AG10803 (cell line): ENCODE data around the gene PHF21B.

Experiments used
- DNase-seq: peaks from one replicate; pipeline ENCODE4 v3.0.0; 2010; ENCODE audit warnings: low read depth
- H3K4me3 ChIP-seq: 2 replicates; pipeline ENCODE4 v1.5.1; 2011; ENCODE audit warnings: mild to moderate bottlenecking, low read length, control low read depth
- CTCF ChIP-seq: conservative IDR thresholded peaks from 2 replicates; pipeline ENCODE4 v1.5.1; 2011; ENCODE audit warnings: mild to moderate bottlenecking, low read length, control low read depth, inconsistent platforms

The PHF21B gene

DNA sequence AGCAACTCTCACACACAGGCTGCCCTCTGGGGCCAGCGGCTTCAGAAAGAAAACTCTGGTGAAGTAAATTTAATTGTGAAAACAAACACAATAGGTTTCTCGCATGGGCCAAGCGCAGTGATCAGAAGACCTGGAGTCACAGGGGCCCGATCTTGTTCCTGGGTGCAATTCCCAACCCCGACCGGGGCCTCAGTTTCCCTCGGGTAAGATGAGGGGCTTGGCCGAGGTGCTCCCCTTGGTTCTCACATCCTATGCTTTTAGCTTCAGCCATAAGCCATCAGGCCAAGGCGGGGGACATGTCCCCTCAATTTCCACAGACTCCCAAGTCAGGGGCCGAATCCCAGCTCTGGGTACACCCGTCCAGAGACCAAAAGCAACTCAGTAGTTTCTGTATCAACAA, 11.5 kb downstream of the PHF21B start:
- no peak for DNase-seq
- no peak overlapping the region for H3K4me3 ChIP-seq
- no peak for TF ChIP-seq CTCF

DNA sequence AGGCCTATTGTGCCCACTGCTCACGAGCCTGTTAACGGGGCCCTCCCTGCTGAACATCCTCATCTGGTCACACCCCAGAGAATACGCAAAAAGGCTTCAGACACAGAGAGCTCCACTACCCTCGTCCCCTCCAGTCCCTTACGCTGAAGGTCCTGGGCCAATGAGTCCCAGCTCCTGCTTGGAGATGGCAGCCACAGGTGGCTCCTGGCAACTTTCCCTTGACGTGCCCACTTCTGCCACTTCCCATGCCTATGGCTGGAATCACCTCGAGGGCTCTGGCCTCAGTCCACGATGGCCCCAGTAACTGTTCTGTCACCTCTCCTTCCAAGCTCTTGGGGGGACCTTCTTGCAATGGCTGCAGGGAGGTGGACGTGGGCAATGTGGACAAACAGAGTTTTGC, 12.7 kb downstream of the PHF21B start:
- no peak for DNase-seq
- TF ChIP-seq CTCF, result no peak
- no peak overlapping the region for H3K4me3 ChIP-seq

DNA sequence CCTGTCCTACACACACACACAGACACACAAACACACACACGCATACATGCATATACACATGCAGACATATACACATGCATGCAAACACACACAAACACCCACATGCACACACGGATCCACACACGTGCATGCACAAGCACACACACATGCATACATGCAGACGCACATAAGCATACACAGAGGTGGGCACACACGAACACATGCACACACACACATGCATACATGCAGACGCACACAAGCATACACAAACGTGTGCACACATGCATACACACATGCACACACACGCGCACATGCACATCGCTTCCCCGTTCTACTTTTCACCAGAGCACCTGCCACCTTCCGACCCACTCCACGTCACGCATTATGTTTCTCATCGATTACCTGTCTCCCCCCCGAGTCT, 13.2 kb downstream of the PHF21B start:
- H3K4me3 ChIP-seq, result no peak overlapping the region
- no peak for TF ChIP-seq CTCF
- DNase-seq, result no peak

DNA sequence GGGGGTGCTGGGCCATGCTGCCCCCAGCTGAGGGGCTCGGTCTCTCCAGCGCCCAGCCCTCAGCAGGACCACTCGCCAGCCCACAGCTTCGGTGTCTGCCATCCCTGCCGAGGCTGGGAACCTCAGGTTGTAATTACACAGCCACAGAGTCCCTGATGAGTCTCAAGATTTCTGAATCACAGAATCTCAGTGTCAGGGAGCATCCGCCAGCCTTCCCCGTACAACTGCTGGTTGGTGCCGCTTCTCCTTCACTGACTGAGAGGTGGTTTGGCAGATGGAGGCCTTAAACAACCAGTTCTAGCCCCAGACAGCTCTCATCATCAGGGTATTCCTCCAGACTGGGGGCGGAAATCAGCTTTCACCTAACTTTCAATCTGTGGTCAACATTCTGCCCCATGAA, 13.7 kb downstream of the PHF21B start:
- DNase-seq, result no peak
- no peak for TF ChIP-seq CTCF
- no peak overlapping the region for H3K4me3 ChIP-seq

DNA sequence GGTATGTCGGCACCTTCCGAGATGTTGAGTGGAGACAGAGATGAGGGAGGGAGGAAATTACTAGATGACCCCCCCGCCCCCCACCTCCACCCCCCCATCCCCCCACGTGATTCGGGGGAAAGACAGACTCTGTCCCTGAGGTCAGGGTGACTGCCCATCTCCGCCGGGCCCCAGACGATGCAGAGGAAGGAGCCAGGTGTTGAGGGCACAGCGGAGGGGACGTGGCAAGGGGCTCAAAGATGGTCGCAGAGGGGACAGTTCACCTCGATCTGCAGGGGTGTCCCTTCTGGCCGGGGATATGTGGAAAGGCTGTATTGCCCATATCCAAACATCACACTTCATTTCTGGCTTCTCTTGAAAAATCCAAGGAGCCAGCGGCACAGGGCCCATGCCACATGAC, 14.1 kb downstream of the PHF21B start:
- no peak for DNase-seq
- TF ChIP-seq CTCF, result no peak
- H3K4me3 ChIP-seq, result no peak overlapping the region

DNA sequence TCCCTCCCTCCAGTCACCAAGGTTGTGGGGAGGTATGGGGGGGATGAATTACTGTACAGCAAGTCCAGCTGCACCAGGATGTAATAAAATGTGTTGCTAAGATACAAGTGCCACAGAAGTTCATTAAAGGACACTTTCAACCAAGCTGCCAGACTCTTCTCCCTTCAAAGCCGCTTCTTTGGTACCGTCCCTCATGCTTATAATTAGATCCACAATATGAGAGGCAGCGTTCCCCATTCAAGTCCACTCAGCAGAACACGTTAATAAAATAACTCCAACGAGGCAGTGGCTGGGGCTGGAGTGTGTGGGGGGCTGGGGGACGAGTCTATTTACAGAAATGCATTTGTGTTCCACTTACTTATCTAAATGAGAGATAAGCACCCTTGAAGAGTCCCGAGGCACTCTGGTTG, 14.7 kb downstream of the PHF21B start:
- no peak overlapping the region for H3K4me3 ChIP-seq
- DNase-seq, result no peak
- no peak for TF ChIP-seq CTCF

- DNase-seq, result no peak
- no peak overlapping the region for H3K4me3 ChIP-seq
- TF ChIP-seq CTCF, result no peak
Measured at GRCh38 chr22:44994399-44995104, 15.3 kb downstream of the PHF21B start.
